Retina (tissue), 1 donor: Measurements from ENCODE around the gene SYNPO2.
"Not testable (repeated sequence)": the region's sequence is repeated elsewhere in the genome, so short reads cannot be mapped to it uniquely, and the experiment has no call there.

ENCODE experiments used
- DNase-seq: peaks from one replicate; pipeline ENCODE4 v3.0.0-alpha.2; 2016

Gene SYNPO2

GRCh38 chr4:119038116-119038841 lies 149.6 kb downstream of the SYNPO2 start:
- no peak for DNase-seq

GRCh38 chr4:119039160-119039559 lies 150.5 kb downstream of the SYNPO2 start:
- no peak for DNase-seq

- DNase-seq = no peak
Measured at GRCh38 chr4:119039779-119040178, 151.1 kb downstream of the SYNPO2 start.

GRCh38 chr4:119040261-119040660 lies 151.6 kb downstream of the SYNPO2 start:
- no peak for DNase-seq

GRCh38 chr4:119040694-119041185 lies 152.1 kb downstream of the SYNPO2 start:
- DNase-seq = no peak

- DNase-seq = no peak
Measured at GRCh38 chr4:119041396-119041795, 152.7 kb downstream of the SYNPO2 start.

GRCh38 chr4:119041951-119042560 lies 153.4 kb downstream of the SYNPO2 start:
- DNase-seq = peak; percentile 63

GRCh38 chr4:119046263-119046662 lies 157.6 kb downstream of the SYNPO2 start:
- DNase-seq = no peak

GRCh38 chr4:119047059-119047458 lies 158.4 kb downstream of the SYNPO2 start:
- DNase-seq = not testable (repeated sequence)

GRCh38 chr4:119048446-119048845 lies 159.8 kb downstream of the SYNPO2 start:
- no peak for DNase-seq

- no peak for DNase-seq
Measured at GRCh38 chr4:119049342-119049741, 160.7 kb downstream of the SYNPO2 start.

GRCh38 chr4:119050527-119051090 lies 162.0 kb downstream of the SYNPO2 start:
- DNase-seq = no peak

GRCh38 chr4:119053245-119053644 lies 164.6 kb downstream of the SYNPO2 start:
- DNase-seq = no peak

- no peak for DNase-seq
Measured at GRCh38 chr4:119053997-119054396, 165.3 kb downstream of the SYNPO2 start.

GRCh38 chr4:119057417-119057816 lies 168.8 kb downstream of the SYNPO2 start:
- no peak for DNase-seq

GRCh38 chr4:119059221-119059620 lies 170.6 kb downstream of the SYNPO2 start:
- DNase-seq = no peak

GRCh38 chr4:119067125-119067524 lies 178.5 kb downstream of the SYNPO2 start:
- DNase-seq = not testable (repeated sequence)

GRCh38 chr4:119067670-119068360 lies 179.2 kb downstream of the SYNPO2 start:
- not testable (repeated sequence) for DNase-seq

GRCh38 chr4:119068529-119068962 lies 179.9 kb downstream of the SYNPO2 start:
- no peak for DNase-seq

- no peak for DNase-seq
Measured at GRCh38 chr4:119070301-119070700, 181.6 kb downstream of the SYNPO2 start.

- DNase-seq = no peak
Measured at GRCh38 chr4:119080721-119081541, 192.3 kb downstream of the SYNPO2 start.

GRCh38 chr4:119081542-119081859 lies 192.8 kb downstream of the SYNPO2 start:
- DNase-seq = no peak

- no peak for DNase-seq
Measured at GRCh38 chr4:119081943-119082342, 193.3 kb downstream of the SYNPO2 start.
